H1 (cell line): ENCODE results near the gene FGGY. TPM values are rescaled to one million over a fixed set of nuclear protein-coding genes. Genes with fewer than 3 reads are reported as not detected.
A peak's percentile ranks its signal among the peaks of the same experiment; 100 is the strongest.

Experiments
- CTCF ChIA-PET: fragments of 300-600 bp; sonication (Branson Sonifier 250); formaldehyde crosslinking; loops from one replicate; lab custom pipeline; 2021; ENCODE audit not compliant: partially characterized antibody; lab: Charles Lee
- POLR2A ChIA-PET: fragments of 300-600 bp; sonication (Branson Sonifier 250); formaldehyde crosslinking; loops from one replicate; lab custom pipeline; 2021; ENCODE audit warnings: inconsistent platforms; ENCODE audit not compliant: partially characterized antibody; lab: Charles Lee
- DNase-seq, 2 experiments: peaks; one replicate each; pipeline versions ENCODE4 v3.0.0 to v3.0.0-alpha.2; 2010 to 2022; ENCODE audit warnings: low spot score in 2 of 2, low read depth in 1 of 2, mixed read lengths in 1 of 2
- FAIRE-seq: peaks from 2 replicates; lab custom pipeline; 2011; peaks lifted over from hg19 to GRCh38; lab: Jason Lieb, UNC
- H2AFZ ChIP-seq: 2 replicates; pipeline ENCODE4 v1.8.1; 2012; ENCODE audit warnings: low read length, inconsistent platforms
- H2AK5ac ChIP-seq: 2 replicates; pipeline ENCODE4 v1.6.1; 2013; ENCODE audit warnings: low read depth, low read length
- H2BK120ac ChIP-seq: replicated peaks from 2 replicates; pipeline ENCODE3; 2013; ENCODE audit warnings: low read depth, low read length, inconsistent platforms
- H2BK12ac ChIP-seq: 2 replicates; pipeline ENCODE4 v1.6.1; 2013; ENCODE audit warnings: low read depth, low read length
- H2BK15ac ChIP-seq: 2 replicates; pipeline ENCODE4 v1.6.1; 2013; ENCODE audit warnings: low read length
- H2BK20ac ChIP-seq: 2 replicates; pipeline ENCODE4 v1.6.1; 2013; ENCODE audit warnings: low read length
- H2BK5ac ChIP-seq: 2 replicates; pipeline ENCODE4 v1.6.1; 2013; ENCODE audit warnings: low read depth, low read length
- H3K14ac ChIP-seq: 2 replicates; pipeline ENCODE4 v1.6.1; 2013; ENCODE audit warnings: inconsistent platforms; ENCODE audit not compliant: insufficient read length
- H3K18ac ChIP-seq: 2 replicates; pipeline ENCODE4 v1.6.1; 2013; ENCODE audit warnings: low read length; ENCODE audit errors: extremely low read depth
- H3K23ac ChIP-seq: 2 replicates; pipeline ENCODE4 v1.6.1; 2013; ENCODE audit warnings: inconsistent platforms; ENCODE audit not compliant: insufficient read length
- H3K23me2 ChIP-seq: 2 replicates; pipeline ENCODE4 v1.6.1; 2013; ENCODE audit warnings: low read depth, low read length
- H3K27ac ChIP-seq: 2 replicates; pipeline ENCODE4 v1.6.1; 2011; ENCODE audit warnings: low read depth, low read length, inconsistent platforms
- H3K27me3 ChIP-seq, 4 experiments: replicated peaks in 1 of 4; 1 replicate in 1 of 4; 2 replicates in 3 of 4; pipeline versions ENCODE4 v1.6.1 to v1.8.1; 2011 to 2013; ENCODE audit warnings: low read length in 3 of 4, mild to moderate bottlenecking in 3 of 4, inconsistent platforms in 2 of 4, mixed read lengths in 2 of 4, moderate library complexity in 1 of 4; ENCODE audit not compliant: control insufficient read depth in 3 of 4, insufficient read depth in 3 of 4; ENCODE audit errors: extremely low read depth in 1 of 4
- H3K36me3 ChIP-seq, 4 experiments: 2 replicates each; pipeline versions ENCODE4 v1.6.1 to v1.8.1; 2011 to 2013; ENCODE audit warnings: mild to moderate bottlenecking in 4 of 4, low read length in 3 of 4, moderate library complexity in 2 of 4, control low read depth in 1 of 4, inconsistent platforms in 1 of 4; ENCODE audit not compliant: insufficient read depth in 4 of 4, control insufficient read depth in 2 of 4
- H3K4ac ChIP-seq: replicated peaks from 2 replicates; pipeline ENCODE3; 2013; ENCODE audit warnings: low read length, low read depth, mixed read lengths, inconsistent platforms; ENCODE audit not compliant: insufficient read length
- H3K4me1 ChIP-seq, 4 experiments: replicated peaks in 1 of 4; 1 replicate in 1 of 4; 2 replicates in 3 of 4; pipeline versions ENCODE4 v1.6.1 to v1.8.1; 2011 to 2013; ENCODE audit warnings: low read length in 3 of 4, inconsistent platforms in 2 of 4, mixed read lengths in 1 of 4; ENCODE audit not compliant: insufficient read depth in 4 of 4, control insufficient read depth in 3 of 4
- H3K4me2 ChIP-seq, 2 experiments: 2 replicates each; pipeline versions ENCODE4 v1.6.1 to v1.8.1; 2011 to 2013; ENCODE audit warnings: low read depth in 2 of 2, low read length in 2 of 2, control low read depth in 1 of 2, inconsistent platforms in 1 of 2, mild to moderate bottlenecking in 1 of 2; ENCODE audit not compliant: insufficient read depth in 1 of 2
- H3K4me3 ChIP-seq, 4 experiments: fragments of 200-600, 300-600 bp in 1 of 4; sonication (generic), shearing (Covaris generic), sonication (Bioruptor Twin) in 1 of 4; 2 replicates each; pipeline versions ENCODE4 v1.5.1 to v1.8.1; 2011 to 2016; ENCODE audit warnings: low read length in 4 of 4, low read depth in 3 of 4, control low read depth in 2 of 4, inconsistent platforms in 2 of 4, mild to moderate bottlenecking in 2 of 4, mixed read lengths in 1 of 4, moderate library complexity in 1 of 4; ENCODE audit not compliant: insufficient read depth in 2 of 4; ENCODE audit errors: extremely low read depth in 1 of 4
- H3K56ac ChIP-seq: replicated peaks from 2 replicates; pipeline ENCODE3; 2013; ENCODE audit warnings: low read depth, mild to moderate bottlenecking, mixed read lengths, low read length, inconsistent platforms; ENCODE audit not compliant: insufficient read length
- H3K79me1 ChIP-seq: 2 replicates; pipeline ENCODE4 v1.6.1; 2013; ENCODE audit warnings: low read depth, low read length, control low read depth
- H3K79me2 ChIP-seq, 2 experiments: 2 replicates each; pipeline versions ENCODE4 v1.6.1 to v1.8.1; 2012 to 2013; ENCODE audit warnings: low read length in 2 of 2, mild to moderate bottlenecking in 2 of 2, inconsistent platforms in 1 of 2; ENCODE audit not compliant: insufficient read depth in 2 of 2, control insufficient read depth in 1 of 2
- H3K9ac ChIP-seq, 4 experiments: replicated peaks in 1 of 4; 1 replicate in 1 of 4; 2 replicates in 3 of 4; pipeline versions ENCODE4 v1.6.1 to v1.8.1; 2011 to 2013; ENCODE audit warnings: low read depth in 3 of 4, low read length in 3 of 4, control low read depth in 2 of 4, mild to moderate bottlenecking in 2 of 4, moderate library complexity in 2 of 4, inconsistent platforms in 1 of 4; ENCODE audit errors: extremely low read depth in 1 of 4
- H3K9me3 ChIP-seq, 2 experiments: 2 replicates each; pipeline versions ENCODE4 v1.6.1 to v1.8.1; 2012 to 2013; ENCODE audit warnings: mild to moderate bottlenecking in 2 of 2, moderate library complexity in 2 of 2, control low read depth in 1 of 2, inconsistent platforms in 1 of 2, low read depth in 1 of 2, low read length in 1 of 2, mixed read lengths in 1 of 2; ENCODE audit not compliant: insufficient read depth in 2 of 2
- H4K20me1 ChIP-seq, 2 experiments: replicated peaks in 1 of 2; 2 replicates each; pipeline versions ENCODE3 to v1.8.1; 2011 to 2013; ENCODE audit warnings: inconsistent platforms in 2 of 2, low read length in 2 of 2, mild to moderate bottlenecking in 1 of 2; ENCODE audit not compliant: insufficient read depth in 2 of 2, control insufficient read depth in 1 of 2
- H4K5ac ChIP-seq: 2 replicates; pipeline ENCODE4 v1.6.1; 2013; ENCODE audit warnings: low read length, low read depth, mixed read lengths, inconsistent platforms; ENCODE audit not compliant: insufficient read length
- H4K8ac ChIP-seq: 2 replicates; pipeline ENCODE4 v1.8.0; 2013; ENCODE audit warnings: mild to moderate bottlenecking, moderate library complexity, low read length, inconsistent platforms; ENCODE audit not compliant: insufficient read depth; ENCODE audit errors: extremely low read depth
- H4K91ac ChIP-seq: replicated peaks from 2 replicates; pipeline ENCODE3; 2013; ENCODE audit warnings: low read length, mixed read lengths, inconsistent platforms; ENCODE audit not compliant: insufficient read length
- CTCF ChIP-seq, 3 experiments: IDR thresholded peaks; 1 replicate in 2 of 3; 2 replicates in 1 of 3; pipeline versions ENCODE4 v1.5.1 to v1.6.1; 2011; ENCODE audit warnings: low read length in 3 of 3, mild to moderate bottlenecking in 3 of 3, inconsistent platforms in 2 of 3, low read depth in 1 of 3, moderate library complexity in 1 of 3; ENCODE audit not compliant: insufficient read depth in 1 of 3; ENCODE audit errors: control extremely low read depth in 1 of 3
- EGR1 ChIP-seq: IDR thresholded peaks from 2 replicates; pipeline ENCODE4 v1.6.1; 2011; ENCODE audit warnings: low read depth, low read length, borderline replicate concordance
- PHF8 ChIP-seq: fragments of 200-600 bp; sonication (generic); conservative IDR thresholded peaks from 2 replicates; pipeline ENCODE4 v1.7.1; 2012; ENCODE audit warnings: low read depth, mild to moderate bottlenecking, inconsistent platforms, low read length, moderate library complexity
- SRF ChIP-seq: IDR thresholded peaks from 2 replicates; pipeline ENCODE4 v1.6.1; 2011; ENCODE audit warnings: mild to moderate bottlenecking, low read depth, low read length, moderate library complexity
- TAF7 ChIP-seq: optimal IDR thresholded peaks from 2 replicates; pipeline ENCODE3; 2011; ENCODE audit warnings: low read depth, mild to moderate bottlenecking, inconsistent platforms, low read length, moderate library complexity, borderline replicate concordance
- WGBS, 2 experiments: shearing (Covaris generic) in 1 of 2; methylation state at CpG; one replicate each; pipeline versions ENCODE4 v1.1.6 to v1.1.7; 2013 to 2015; ENCODE audit warnings: low lambda C conversion rate in 2 of 2, mixed read lengths in 2 of 2, inconsistent platforms in 1 of 2, low coverage in 1 of 2, missing lambda C conversion rate in 1 of 2; ENCODE audit not compliant: insufficient replicate concordance in 2 of 2, insufficient coverage in 1 of 2, insufficient read length in 1 of 2; ENCODE audit errors: extremely low coverage in 1 of 2, missing lambda C conversion rate in 1 of 2; 5-methylcytosine and 5-hydroxymethylcytosine counted together
- polyA plus RNA-seq, 7 experiments: library from polyadenylated mRNA; depleted of rRNA in 3 of 7; stranded (reverse) in 5 of 7; unstranded in 2 of 7; fragments of >200 nt in 5 of 7; fragments of 200-250 nt in 2 of 7; gene quantifications; 1 replicate in 5 of 7; 2 replicates in 1 of 7; 4 replicates in 1 of 7; pipeline versions ENCODE4 v1.2.1 to v1.2.3, GENCODE V29; 2011 to 2013; ENCODE audit warnings: missing spikeins in 2 of 7, mixed read lengths in 2 of 7
- total RNA-seq: library from RNA; stranded (reverse); fragmentation: NEBNext Ultra II Directional; extraction: Animal tissue kit (Norgen Biotek cat#: 25700); gene quantifications from 2 replicates; pipeline ENCODE4 v1.2.1, GENCODE V29; 2021

Gene FGGY
- total and polyA plus RNA-seq, 2 of the 8 experiments (the other 6 are each of a cell fraction or from before 2014, with no cell fraction given) = 10.3 to 12.5 TPM

- no peak overlapping the region for H3K56ac ChIP-seq
- H3K18ac ChIP-seq = no peak overlapping the region
- no peak overlapping the region for H3K23ac ChIP-seq
- no peak overlapping the region for H3K9ac ChIP-seq
- POLR2A ChIA-PET = no interaction called here
- no peak overlapping the region for H2AFZ ChIP-seq
- no peaks in the 10 kb centered on the region for H4K20me1 ChIP-seq
- CTCF ChIA-PET = interaction anchor here (0.6 to 2.0 kb wide), 14 partner anchors 10 to 470 kb away, joined by 3 to 7 read pairs (median 3); no protein-coding TSS in a partner anchor
- H3K36me3 ChIP-seq = no peaks in the 10 kb centered on the region
- no peaks in the 10 kb centered on the region for H3K9me3 ChIP-seq
- peak overlapping the region; percentile 53 for H3K14ac ChIP-seq
- peak overlapping the region; percentile 4 for H2BK120ac ChIP-seq
- H3K27me3 ChIP-seq = no peaks in the 10 kb centered on the region
- no peak for DNase-seq
- H2BK12ac ChIP-seq = peak overlapping the region; percentile 52; the same call in 1 of the 2 replicates
- H3K4me3 ChIP-seq = no peak overlapping the region
- no peaks in the 10 kb centered on the region for H3K79me2 ChIP-seq
- H4K8ac ChIP-seq = no peak overlapping the region
- no peak for FAIRE-seq
- no peak for TF ChIP-seq TAF7
- TF ChIP-seq EGR1 = no peak
- no peak for TF ChIP-seq SRF
- TF ChIP-seq CTCF (IDR thresholded peaks at IDR 0.05; ENCODE audit: control extremely low read depth in 1 of 3, insufficient read depth in 1 of 3, low read depth in 1 of 3, low read length in 3 of 3) = no peak
- no peak for TF ChIP-seq PHF8
- no peak overlapping the region for H3K4ac ChIP-seq
- 97% methylated on average over 2 of the region's 2 CpGs; no CpG with 5 or more reads in 1 of the 2 experiments for WGBS, 2 experiments
- H2AK5ac ChIP-seq = peak overlapping the region; percentile 11; the same call in 1 of the 2 replicates
- peak overlapping the region; percentile 76; the same call in 1 of the 2 replicates for H2BK15ac ChIP-seq
- 0 out of 2 replicates have a peak overlapping the region, but pooled peaks have one; percentile 3 for H2BK20ac ChIP-seq
- H3K27ac ChIP-seq = no peak overlapping the region
- H2BK5ac ChIP-seq = no peak overlapping the region
- peaks cover 3% of the 10 kb centered on the region; the same call in 1 of the 2 replicates for H3K23me2 ChIP-seq
- no peaks in the 10 kb centered on the region for H3K79me1 ChIP-seq
- no peaks in the 10 kb centered on the region for H3K4me1 ChIP-seq
- no peak overlapping the region for H4K5ac ChIP-seq
- no peak overlapping the region for H3K4me2 ChIP-seq
- H4K91ac ChIP-seq = peak overlapping the region; percentile 8
Observed at GRCh38 chr1:59289570-59289969, 7.3 kb upstream of the FGGY start.
